H1 (cell line): ENCODE data around the gene LCA5. TPM values are rescaled to one million over a fixed set of nuclear protein-coding genes. Genes with fewer than 3 reads are reported as not detected.

ENCODE experiments used
- ASH2L ChIP-seq: fragments of 200-600, 300-600 bp; sonication (generic); IDR thresholded peaks from one replicate; pipeline ENCODE4 v1.7.1; 2017; ENCODE audit warnings: low read length
- MAFK ChIP-seq: IDR thresholded peaks from 2 replicates; pipeline ENCODE4 v1.6.1; 2012; ENCODE audit warnings: low read depth, mild to moderate bottlenecking, improper control_type of control experiment, low read length
- polyA plus RNA-seq, 7 experiments: library from polyadenylated mRNA; depleted of rRNA in 3 of 7; stranded (reverse) in 5 of 7; unstranded in 2 of 7; fragments of >200 nt in 5 of 7; fragments of 200-250 nt in 2 of 7; gene quantifications; 1 replicate in 5 of 7; 2 replicates in 1 of 7; 4 replicates in 1 of 7; pipeline versions ENCODE4 v1.2.1 to v1.2.3, GENCODE V29; 2011 to 2013; ENCODE audit warnings: missing spikeins in 2 of 7, mixed read lengths in 2 of 7
- total RNA-seq: library from RNA; stranded (reverse); fragmentation: NEBNext Ultra II Directional; extraction: Animal tissue kit (Norgen Biotek cat#: 25700); gene quantifications from 2 replicates; pipeline ENCODE4 v1.2.1, GENCODE V29; 2021
- TF ChIP-seq, protein P1 (sequence below): fragments of 300-600 bp; sonication (generic); IDR thresholded peaks from 2 replicates; pipeline ENCODE4 v1.7.1; 2012; ENCODE audit warnings: low read length, moderate library complexity, mild to moderate bottlenecking, inconsistent platforms; ENCODE audit not compliant: insufficient replicate concordance
- TF ChIP-seq, protein P2 (sequence below): IDR thresholded peaks from 2 replicates; pipeline ENCODE4 v1.6.1; 2012; ENCODE audit warnings: inconsistent platforms

LCA5 gene
- total and polyA plus RNA-seq, 2 of the 8 experiments (the other 6 are each of a cell fraction or from before 2014, with no cell fraction given), result 0.44 to 3.6 TPM

DNA sequence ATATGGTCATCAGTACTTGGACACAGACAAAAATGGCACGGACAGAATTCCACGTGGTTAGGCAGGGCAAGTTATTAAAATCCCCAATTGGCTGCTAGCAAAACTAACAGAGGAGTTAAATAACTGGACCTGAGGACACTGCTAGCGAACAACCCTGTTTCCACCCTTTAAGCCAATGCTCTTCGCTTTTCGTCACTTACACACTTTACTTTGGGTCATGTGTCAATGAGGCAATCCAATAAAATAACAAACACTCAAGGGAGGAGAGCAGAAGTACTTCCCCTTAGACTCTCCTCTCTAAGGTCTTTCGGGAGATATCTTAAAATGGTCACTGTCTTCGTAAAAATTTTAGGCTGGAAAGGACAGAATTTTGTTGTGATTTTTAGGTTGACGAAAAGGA lies 68.6 kb downstream of the LCA5 start (continued):
- TF ChIP-seq, protein P1, sequence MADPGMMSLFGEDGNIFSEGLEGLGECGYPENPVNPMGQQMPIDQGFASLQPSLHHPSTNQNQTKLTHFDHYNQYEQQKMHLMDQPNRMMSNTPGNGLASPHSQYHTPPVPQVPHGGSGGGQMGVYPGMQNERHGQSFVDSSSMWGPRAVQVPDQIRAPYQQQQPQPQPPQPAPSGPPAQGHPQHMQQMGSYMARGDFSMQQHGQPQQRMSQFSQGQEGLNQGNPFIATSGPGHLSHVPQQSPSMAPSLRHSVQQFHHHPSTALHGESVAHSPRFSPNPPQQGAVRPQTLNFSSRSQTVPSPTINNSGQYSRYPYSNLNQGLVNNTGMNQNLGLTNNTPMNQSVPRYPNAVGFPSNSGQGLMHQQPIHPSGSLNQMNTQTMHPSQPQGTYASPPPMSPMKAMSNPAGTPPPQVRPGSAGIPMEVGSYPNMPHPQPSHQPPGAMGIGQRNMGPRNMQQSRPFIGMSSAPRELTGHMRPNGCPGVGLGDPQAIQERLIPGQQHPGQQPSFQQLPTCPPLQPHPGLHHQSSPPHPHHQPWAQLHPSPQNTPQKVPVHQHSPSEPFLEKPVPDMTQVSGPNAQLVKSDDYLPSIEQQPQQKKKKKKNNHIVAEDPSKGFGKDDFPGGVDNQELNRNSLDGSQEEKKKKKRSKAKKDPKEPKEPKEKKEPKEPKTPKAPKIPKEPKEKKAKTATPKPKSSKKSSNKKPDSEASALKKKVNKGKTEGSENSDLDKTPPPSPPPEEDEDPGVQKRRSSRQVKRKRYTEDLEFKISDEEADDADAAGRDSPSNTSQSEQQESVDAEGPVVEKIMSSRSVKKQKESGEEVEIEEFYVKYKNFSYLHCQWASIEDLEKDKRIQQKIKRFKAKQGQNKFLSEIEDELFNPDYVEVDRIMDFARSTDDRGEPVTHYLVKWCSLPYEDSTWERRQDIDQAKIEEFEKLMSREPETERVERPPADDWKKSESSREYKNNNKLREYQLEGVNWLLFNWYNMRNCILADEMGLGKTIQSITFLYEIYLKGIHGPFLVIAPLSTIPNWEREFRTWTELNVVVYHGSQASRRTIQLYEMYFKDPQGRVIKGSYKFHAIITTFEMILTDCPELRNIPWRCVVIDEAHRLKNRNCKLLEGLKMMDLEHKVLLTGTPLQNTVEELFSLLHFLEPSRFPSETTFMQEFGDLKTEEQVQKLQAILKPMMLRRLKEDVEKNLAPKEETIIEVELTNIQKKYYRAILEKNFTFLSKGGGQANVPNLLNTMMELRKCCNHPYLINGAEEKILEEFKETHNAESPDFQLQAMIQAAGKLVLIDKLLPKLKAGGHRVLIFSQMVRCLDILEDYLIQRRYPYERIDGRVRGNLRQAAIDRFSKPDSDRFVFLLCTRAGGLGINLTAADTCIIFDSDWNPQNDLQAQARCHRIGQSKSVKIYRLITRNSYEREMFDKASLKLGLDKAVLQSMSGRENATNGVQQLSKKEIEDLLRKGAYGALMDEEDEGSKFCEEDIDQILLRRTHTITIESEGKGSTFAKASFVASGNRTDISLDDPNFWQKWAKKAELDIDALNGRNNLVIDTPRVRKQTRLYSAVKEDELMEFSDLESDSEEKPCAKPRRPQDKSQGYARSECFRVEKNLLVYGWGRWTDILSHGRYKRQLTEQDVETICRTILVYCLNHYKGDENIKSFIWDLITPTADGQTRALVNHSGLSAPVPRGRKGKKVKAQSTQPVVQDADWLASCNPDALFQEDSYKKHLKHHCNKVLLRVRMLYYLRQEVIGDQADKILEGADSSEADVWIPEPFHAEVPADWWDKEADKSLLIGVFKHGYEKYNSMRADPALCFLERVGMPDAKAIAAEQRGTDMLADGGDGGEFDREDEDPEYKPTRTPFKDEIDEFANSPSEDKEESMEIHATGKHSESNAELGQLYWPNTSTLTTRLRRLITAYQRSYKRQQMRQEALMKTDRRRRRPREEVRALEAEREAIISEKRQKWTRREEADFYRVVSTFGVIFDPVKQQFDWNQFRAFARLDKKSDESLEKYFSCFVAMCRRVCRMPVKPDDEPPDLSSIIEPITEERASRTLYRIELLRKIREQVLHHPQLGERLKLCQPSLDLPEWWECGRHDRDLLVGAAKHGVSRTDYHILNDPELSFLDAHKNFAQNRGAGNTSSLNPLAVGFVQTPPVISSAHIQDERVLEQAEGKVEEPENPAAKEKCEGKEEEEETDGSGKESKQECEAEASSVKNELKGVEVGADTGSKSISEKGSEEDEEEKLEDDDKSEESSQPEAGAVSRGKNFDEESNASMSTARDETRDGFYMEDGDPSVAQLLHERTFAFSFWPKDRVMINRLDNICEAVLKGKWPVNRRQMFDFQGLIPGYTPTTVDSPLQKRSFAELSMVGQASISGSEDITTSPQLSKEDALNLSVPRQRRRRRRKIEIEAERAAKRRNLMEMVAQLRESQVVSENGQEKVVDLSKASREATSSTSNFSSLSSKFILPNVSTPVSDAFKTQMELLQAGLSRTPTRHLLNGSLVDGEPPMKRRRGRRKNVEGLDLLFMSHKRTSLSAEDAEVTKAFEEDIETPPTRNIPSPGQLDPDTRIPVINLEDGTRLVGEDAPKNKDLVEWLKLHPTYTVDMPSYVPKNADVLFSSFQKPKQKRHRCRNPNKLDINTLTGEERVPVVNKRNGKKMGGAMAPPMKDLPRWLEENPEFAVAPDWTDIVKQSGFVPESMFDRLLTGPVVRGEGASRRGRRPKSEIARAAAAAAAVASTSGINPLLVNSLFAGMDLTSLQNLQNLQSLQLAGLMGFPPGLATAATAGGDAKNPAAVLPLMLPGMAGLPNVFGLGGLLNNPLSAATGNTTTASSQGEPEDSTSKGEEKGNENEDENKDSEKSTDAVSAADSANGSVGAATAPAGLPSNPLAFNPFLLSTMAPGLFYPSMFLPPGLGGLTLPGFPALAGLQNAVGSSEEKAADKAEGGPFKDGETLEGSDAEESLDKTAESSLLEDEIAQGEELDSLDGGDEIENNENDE, result no peak
- no peak for TF ChIP-seq MAFK
- TF ChIP-seq, protein P2, sequence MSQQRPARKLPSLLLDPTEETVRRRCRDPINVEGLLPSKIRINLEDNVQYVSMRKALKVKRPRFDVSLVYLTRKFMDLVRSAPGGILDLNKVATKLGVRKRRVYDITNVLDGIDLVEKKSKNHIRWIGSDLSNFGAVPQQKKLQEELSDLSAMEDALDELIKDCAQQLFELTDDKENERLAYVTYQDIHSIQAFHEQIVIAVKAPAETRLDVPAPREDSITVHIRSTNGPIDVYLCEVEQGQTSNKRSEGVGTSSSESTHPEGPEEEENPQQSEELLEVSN, result no peak
- TF ChIP-seq ASH2L, result no peak
